Measurements from ENCODE around the gene SCN1B. TPM values are rescaled to one million over a fixed set of nuclear protein-coding genes. Genes with fewer than 3 reads are reported as not detected.

The SCN1B gene
- total RNA-seq, result 7.6 and 8.1 TPM in 2 replicates

GRCh38 chr19:35030257-35031071, at the start of gene SCN1B:
SCN1B (plus strand) TSS chr19:35030470; CDS start chr19:35030821, 351 bp downstream.

GRCh38 chr19:34999498-35000337, 30.6 kb upstream of the SCN1B start, which contains the start of gene GRAMD1A:
GRAMD1A (plus strand) TSS chr19:35000323; CDS start chr19:35000479, 156 bp downstream.

GRCh38 chr19:35041548-35042055, 11.3 kb downstream of the SCN1B start, which contains the start of gene HPN:
HPN (plus strand) TSS chr19:35041721; CDS start chr19:35042507, 786 bp downstream.

Other genes starting within 250 kb of the SCN1B start
- gene ZNF30, start 103.6 kb upstream of the SCN1B start, total RNA-seq, result 3.5 and 4.2 TPM in 2 replicates
- gene ZNF792, start 66.2 kb upstream of the SCN1B start, total RNA-seq, result 24.8 and 34.3 TPM in 2 replicates
- 33.4 and 57.0 TPM in 2 replicates for gene GRAMD1A, start 30.1 kb upstream of the SCN1B start, total RNA-seq
- not detected in 2 replicates for gene HPN, start 11.3 kb downstream of the SCN1B start, total RNA-seq
- not detected in 2 replicates for gene FXYD3, start 85.4 kb downstream of the SCN1B start, total RNA-seq
- gene LGI4, start 104.6 kb downstream of the SCN1B start, total RNA-seq, result 0.09 TPM in 1 of 2 replicates, not detected in the other
- not detected in 2 replicates for gene FXYD1, start 108.4 kb downstream of the SCN1B start, total RNA-seq
- not detected in 2 replicates for gene FXYD7, start 112.8 kb downstream of the SCN1B start, total RNA-seq
- gene FXYD5, start 124.3 kb downstream of the SCN1B start, total RNA-seq, result 25.6 and 28.0 TPM in 2 replicates
- gene FAM187B, start 198.3 kb downstream of the SCN1B start, total RNA-seq, result not detected in 2 replicates
- 0.19 and 0.27 TPM in 2 replicates for gene LSR, start 218.5 kb downstream of the SCN1B start, total RNA-seq
- 39.9 and 49.2 TPM in 2 replicates for gene USF2, start 238.5 kb downstream of the SCN1B start, total RNA-seq